Measurements from ENCODE around the gene ATP5F1D. TPM values are rescaled to one million over a fixed set of nuclear protein-coding genes. Genes with fewer than 3 reads are reported as not detected.
A peak's percentile ranks its signal among the peaks of the same experiment; 100 is the strongest.

Gene ATP5F1D
- total RNA-seq, 1 experiment from 2014 or later = 179 TPM

DNA sequence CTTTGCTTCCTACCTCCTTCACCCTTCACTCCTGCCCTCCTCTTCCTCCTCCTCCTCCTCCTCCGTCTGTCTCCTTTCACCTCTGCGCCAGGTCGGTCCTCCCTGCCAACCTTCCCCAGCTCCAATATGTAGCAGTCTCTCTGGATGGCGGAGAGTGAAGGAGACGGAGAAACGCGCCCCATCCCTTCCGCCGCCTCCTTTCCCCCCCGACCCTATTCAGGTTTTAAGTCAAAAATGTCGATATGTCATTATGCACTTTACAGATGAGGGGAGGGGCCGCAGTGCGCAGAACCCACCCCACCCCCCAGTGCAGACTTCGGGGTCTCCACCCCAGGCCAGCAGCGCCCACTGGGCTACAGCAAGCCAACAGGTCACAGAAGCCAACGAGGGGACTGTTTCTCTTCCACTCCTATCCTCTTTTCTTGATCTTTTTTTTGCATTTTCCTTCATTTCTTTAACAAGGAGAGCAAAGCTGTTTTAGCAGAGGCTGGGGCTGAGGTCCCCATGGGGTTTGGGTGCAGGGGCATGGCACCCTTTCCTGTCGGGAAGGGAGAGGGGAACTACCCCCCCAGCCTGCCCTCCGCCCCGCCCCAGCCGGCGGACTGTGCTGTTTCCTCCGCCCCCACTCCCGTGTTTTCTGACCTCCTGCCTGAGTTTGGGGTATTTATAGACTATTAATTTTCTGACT lies 16.1 kb downstream of the ATP5F1D start:
- H2AK5ac ChIP-seq (ENCODE audit: insufficient read length, low read length) = no peak overlapping the region
- H3K23ac ChIP-seq (ENCODE audit: insufficient read length, low read depth, low read length) = no peak overlapping the region
- H3K14ac ChIP-seq (ENCODE audit: insufficient read depth, low read length) = no peak overlapping the region
- H4K20me1 ChIP-seq (ENCODE audit: control insufficient read depth, insufficient read depth, insufficient read length) = no peaks in the 10 kb centered on the region
- peak overlapping the region in 2 of 3 experiments; percentile 23 to 93; a peak in 4 of 7 replicates for H3K27ac Mint-ChIP-seq
- no peak overlapping the region for H4K5ac ChIP-seq (ENCODE audit: insufficient read length, low read depth, low read length)
- H3K27ac ChIP-seq (ENCODE audit: insufficient read length, low read depth, low read length) = no peak overlapping the region
- peaks cover 36 to 48% of the 10 kb centered on the region in 2 experiments for H3K4me1 Mint-ChIP-seq
- no peak overlapping the region for H3K4ac ChIP-seq (ENCODE audit: low read depth, low read length)
- H3K9ac ChIP-seq (ENCODE audit: extremely low read depth, insufficient read length, low read length) = no peak overlapping the region
- H4K91ac ChIP-seq (ENCODE audit: insufficient read length, low read depth, low read length) = no peak overlapping the region
- H2BK5ac ChIP-seq (ENCODE audit: insufficient read length, low read length) = no peak overlapping the region
- no CpG with 5 or more reads among the region's 23 CpGs for WGBS (ENCODE audit: extremely low coverage, insufficient read length, low lambda C conversion rate)
- no peak overlapping the region for H3T11ph ChIP-seq (ENCODE audit: low read length)
- H3K79me2 ChIP-seq (ENCODE audit: insufficient read depth, low read length) = no peaks in the 10 kb centered on the region
- H3K9me3 Mint-ChIP-seq = no peaks in the 10 kb centered on the region; a peak in 2 of 5 replicates
- no peaks in the 10 kb centered on the region for H3K9me3 ChIP-seq (ENCODE audit: control insufficient read depth, low read depth, low read length)
- no peak overlapping the region for H2BK20ac ChIP-seq (ENCODE audit: low read depth, low read length, poor library complexity, severe bottlenecking)
- H2BK15ac ChIP-seq (ENCODE audit: low read depth, low read length) = no peak overlapping the region
- no peak for TF ChIP-seq CTCF (conservative IDR thresholded peaks at IDR 0.05)
- H3K56ac ChIP-seq (ENCODE audit: insufficient read length, low read depth, low read length) = no peak overlapping the region
- H3K27me3 Mint-ChIP-seq (ENCODE audit: low read depth) = no peaks in the 10 kb centered on the region; the same call in 1 of the 2 replicates
- H3K4me2 ChIP-seq (ENCODE audit: insufficient read depth, insufficient read length, low read length) = no peak overlapping the region
- H3K4me1 ChIP-seq (ENCODE audit: insufficient read depth, low read length) = no peaks in the 10 kb centered on the region
- DNase-seq = no peak
- no peaks in the 10 kb centered on the region for H3K79me1 ChIP-seq (ENCODE audit: insufficient read depth, low read depth, low read length, poor library complexity, severe bottlenecking)
- no peak overlapping the region for H4K8ac ChIP-seq (replicated peaks; ENCODE audit: insufficient read length, low read depth, low read length)
- no peak overlapping the region for H3K18ac ChIP-seq (ENCODE audit: insufficient read length, low read depth, low read length)
- peaks cover 18% of the 10 kb centered on the region for H3K23me2 ChIP-seq (ENCODE audit: insufficient read length, low read depth, low read length, poor library complexity, severe bottlenecking)
- H3K36me3 Mint-ChIP-seq (ENCODE audit: insufficient read depth in 1 of 3, low read depth in 3 of 3) = peaks cover 20 to 52% (median 47%) of the 10 kb centered on the region in 3 experiments
- no peaks in the 10 kb centered on the region for H3K27me3 ChIP-seq (ENCODE audit: insufficient read depth, low read length)
- no peak overlapping the region for H2AFZ ChIP-seq (ENCODE audit: low read length)
- no peak overlapping the region for H2BK12ac ChIP-seq (ENCODE audit: insufficient read length, low read depth, low read length)
- no peak overlapping the region for H2BK120ac ChIP-seq (ENCODE audit: low read depth, low read length, poor library complexity, severe bottlenecking)
- H3K4me3 Mint-ChIP-seq = peak overlapping the region in 1 of 2 experiments; percentile 56; a peak in 3 of 5 replicates

All from H9 (cell line).